PC-3 (cell line): ENCODE measurements around the gene PLCB4. TPM values are rescaled to one million over a fixed set of nuclear protein-coding genes. Genes with fewer than 3 reads are reported as not detected.

Experiments
- ATAC-seq: fragments of 200-7000 bp; cut with Tn5 transposase; 2 replicates; pipeline ENCODE4 v1.9.1; 2020; ENCODE audit warnings: mild to moderate bottlenecking, moderate library complexity
- BruUV-seq: library from RNA; stranded (reverse); fragments of 400-500 nt; replicated peaks from 2 replicates; lab custom pipeline; 2021; lab: Mats Ljungman, UMichigan
- CTCF ChIA-PET: fragments of 300-600 bp; sonication (Branson Sonifier 250); formaldehyde crosslinking; loops from one replicate; lab custom pipeline; 2022; ENCODE audit warnings: antibody characterized with exemption; lab: Charles Lee
- POLR2A ChIA-PET: fragments of 300-600 bp; sonication (Branson Sonifier 250); formaldehyde crosslinking; loops from one replicate; lab custom pipeline; 2022; ENCODE audit warnings: antibody characterized with exemption; ENCODE audit not compliant: unreplicated experiment; lab: Charles Lee
- DNase-seq: peaks from one replicate; pipeline ENCODE4 v3.0.0-alpha.2; 2015
- H2AFZ ChIP-seq: fragments of 300-600 bp; sonication (generic); 2 replicates; pipeline ENCODE4 v1.6.0; 2016; ENCODE audit warnings: antibody characterized with exemption, low read length
- H3F3A ChIP-seq: fragments of 300-600 bp; sonication (generic); one replicate; pipeline ENCODE4 v1.6.0; 2017; ENCODE audit warnings: antibody characterized with exemption, low read length, control low read depth, mild to moderate bottlenecking; ENCODE audit not compliant: unreplicated experiment
- H3K27ac ChIP-seq: fragments of 300-600 bp; sonication (generic); 2 replicates; pipeline ENCODE4 v1.5.1; 2016; ENCODE audit warnings: mild to moderate bottlenecking, low read length
- H3K27me3 ChIP-seq: fragments of 300-600 bp; sonication (generic); 2 replicates; pipeline ENCODE4 v1.6.1; 2016; ENCODE audit warnings: low read length, mixed read lengths
- H3K36me3 ChIP-seq: fragments of 300-600 bp; sonication (generic); 2 replicates; pipeline ENCODE4 v1.6.1; 2016; ENCODE audit warnings: low read depth, mixed run types, low read length, mixed read lengths
- H3K4me1 ChIP-seq: fragments of 300-600 bp; sonication (generic); 2 replicates; pipeline ENCODE4 v1.5.1; 2016; ENCODE audit warnings: low read length; ENCODE audit not compliant: insufficient read depth
- H3K4me2 ChIP-seq: fragments of 300-600 bp; sonication (generic); 2 replicates; pipeline ENCODE4 v1.6.0; 2016; ENCODE audit warnings: low read length
- H3K4me3 ChIP-seq: fragments of 300-600 bp; sonication (generic); 2 replicates; pipeline ENCODE4 v1.5.1; 2016; ENCODE audit warnings: mild to moderate bottlenecking, low read length, mixed read lengths
- H3K79me2 ChIP-seq: fragments of 300-600 bp; sonication (generic); 2 replicates; pipeline ENCODE4 v1.6.1; 2017; ENCODE audit warnings: low read length, mixed read lengths
- H3K9ac ChIP-seq: fragments of 300-600 bp; sonication (generic); 2 replicates; pipeline ENCODE4 v1.6.0; 2016; ENCODE audit warnings: mild to moderate bottlenecking, low read length
- H3K9me2 ChIP-seq: fragments of 300-600 bp; sonication (generic); replicated peaks from 2 replicates; pipeline ENCODE4 v1.6.1; 2016; ENCODE audit warnings: mixed run types, low read length, mixed read lengths
- H3K9me3 ChIP-seq: fragments of 300-600 bp; sonication (generic); 2 replicates; pipeline ENCODE4 v1.6.1; 2016; ENCODE audit warnings: low read length, mixed read lengths
- H4K20me1 ChIP-seq: fragments of 300-600 bp; sonication (generic); 2 replicates; pipeline ENCODE4 v1.6.1; 2016; ENCODE audit warnings: low read length, mixed read lengths
- CTCF ChIP-seq: fragments of 300-600 bp; sonication (generic); conservative IDR thresholded peaks from 2 replicates; pipeline ENCODE4 v1.5.1; 2017; ENCODE audit warnings: antibody characterized with exemption, low read depth, mild to moderate bottlenecking, low read length
- EZH2 ChIP-seq: fragments of 300-600 bp; sonication (generic); IDR thresholded peaks from one replicate; pipeline ENCODE4 v1.6.1; 2017; ENCODE audit warnings: antibody characterized with exemption, mild to moderate bottlenecking, low read length; ENCODE audit not compliant: unreplicated experiment
- EZH2phosphoT487 ChIP-seq: fragments of 300-600 bp; sonication (generic); IDR thresholded peaks from 2 replicates; pipeline ENCODE4 v1.6.1; 2018; ENCODE audit warnings: mild to moderate bottlenecking, antibody characterized with exemption, low read length, borderline replicate concordance
- intact Hi-C: fragments of 100-400 bp; cut with micrococcal nuclease; formaldehyde crosslinking; loops from 2 replicates; pipeline ENCODE4 v1.9.0; 2023
- total RNA-seq: library from RNA; depleted of rRNA; stranded (reverse); fragments of >200 nt; gene quantifications from 2 replicates; pipeline ENCODE4 v1.2.3, GENCODE V29; 2014

Gene PLCB4
- total RNA-seq, 1 experiment from 2014 or later: 25.4 TPM

- Histone ChIP-seq H3F3A (no peaks in the 10 kb centered on the region), H3K4me2 (no peak overlapping the region), H3K27me3 (no peaks in the 10 kb centered on the region), H4K20me1 (no peaks in the 10 kb centered on the region), H3K9ac (no peak overlapping the region), H3K36me3 (no peaks in the 10 kb centered on the region), H3K4me1 (peaks cover 8% of the 10 kb centered on the region; the same call in 1 of the 2 replicates), H3K79me2 (no peaks in the 10 kb centered on the region), H3K27ac (no peak overlapping the region), H3K9me2 (no peaks in the 10 kb centered on the region), H3K9me3 (no peaks in the 10 kb centered on the region), H3K4me3 (no peak overlapping the region), H2AFZ (no peak overlapping the region)
- CTCF ChIA-PET: interaction anchor here (0.6 kb wide), 1 partner anchor 134 kb away, joined by 8 read pairs; no protein-coding TSS in a partner anchor
- ATAC-seq (no peak), DNase-seq (no peak)
- intact Hi-C loops: no loop called here
- BruUV-seq: no TSS peak
- POLR2A ChIA-PET: no interaction called here
- TF ChIP-seq EZH2 (no peak), EZH2phosphoT487 (no peak), CTCF (no peak)
Observed at GRCh38 chr20:9475456-9475855, 406.6 kb downstream of the PLCB4 start.

DNA sequence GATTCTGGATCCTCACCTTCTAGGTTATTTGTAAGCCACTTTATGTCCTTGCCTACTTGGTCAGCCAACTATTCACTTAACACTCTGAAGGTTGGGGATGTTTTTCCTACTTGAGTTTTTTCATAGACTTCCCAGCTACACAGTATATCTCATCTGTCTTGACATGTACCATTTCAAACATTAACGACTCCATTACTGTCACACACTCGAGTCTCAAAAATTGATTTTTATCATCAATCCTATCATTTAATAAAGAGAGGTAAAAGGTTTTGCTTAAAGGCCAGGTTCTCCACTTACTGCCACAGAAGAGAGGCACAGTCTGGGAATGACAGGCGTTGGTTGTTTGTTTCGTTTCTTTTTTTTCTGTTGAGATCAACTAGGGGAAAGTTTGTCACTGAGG, 407.3 kb downstream of the PLCB4 start:
- Histone ChIP-seq H3K27ac (no peak overlapping the region), H3F3A (no peaks in the 10 kb centered on the region), H3K4me2 (no peak overlapping the region), H3K4me1 (peaks cover 8% of the 10 kb centered on the region; the same call in 1 of the 2 replicates), H2AFZ (no peak overlapping the region), H3K9ac (no peak overlapping the region), H3K4me3 (no peak overlapping the region), H3K9me3 (no peaks in the 10 kb centered on the region), H3K79me2 (no peaks in the 10 kb centered on the region), H4K20me1 (no peaks in the 10 kb centered on the region), H3K36me3 (no peaks in the 10 kb centered on the region), H3K27me3 (no peaks in the 10 kb centered on the region), H3K9me2 (no peaks in the 10 kb centered on the region)
- DNase-seq: no peak
- BruUV-seq: no TSS peak
- intact Hi-C loops: no loop called here
- TF ChIP-seq CTCF (no peak), EZH2 (no peak), EZH2phosphoT487 (no peak)
- ChIA-PET CTCF (no interaction called here), POLR2A (no interaction called here)
- ATAC-seq: no peak

DNA sequence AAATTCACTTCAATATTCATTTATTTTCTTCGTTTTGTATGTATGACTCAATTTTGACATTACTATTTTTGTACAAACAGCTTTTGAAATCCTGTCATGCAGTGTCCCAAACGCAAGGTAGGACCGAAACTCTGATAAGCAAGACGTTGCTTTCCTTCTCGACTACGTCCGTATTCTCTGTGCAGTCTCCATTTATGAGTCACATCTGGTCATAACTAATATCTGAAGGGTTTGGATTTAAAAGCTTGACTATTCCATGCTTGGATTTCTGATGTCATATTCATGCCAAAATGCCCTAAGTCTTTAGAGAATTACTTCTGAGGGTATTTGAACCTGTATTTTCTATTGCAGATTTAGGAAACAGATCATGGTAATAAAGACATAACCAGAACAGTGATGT, 407.8 kb downstream of the PLCB4 start:
- no peaks in the 10 kb centered on the region for H3K36me3 ChIP-seq
- H3K9ac ChIP-seq: no peak overlapping the region
- no peak overlapping the region for H3K4me3 ChIP-seq
- H3F3A ChIP-seq: no peaks in the 10 kb centered on the region
- no peaks in the 10 kb centered on the region for H3K79me2 ChIP-seq
- POLR2A ChIA-PET: no interaction called here
- H3K4me2 ChIP-seq: no peak overlapping the region
- no peak overlapping the region for H3K27ac ChIP-seq
- no peaks in the 10 kb centered on the region for H3K27me3 ChIP-seq
- DNase-seq (no peak), ATAC-seq (no peak)
- intact Hi-C loops: no loop called here
- H4K20me1 ChIP-seq: no peaks in the 10 kb centered on the region
- BruUV-seq: no TSS peak
- H3K9me2 ChIP-seq: no peaks in the 10 kb centered on the region
- no peak for TF ChIP-seq EZH2
- no peak for TF ChIP-seq EZH2phosphoT487
- TF ChIP-seq CTCF: no peak
- CTCF ChIA-PET: no interaction called here
- H3K4me1 ChIP-seq: peaks cover 8% of the 10 kb centered on the region; the same call in 1 of the 2 replicates
- H3K9me3 ChIP-seq: no peaks in the 10 kb centered on the region
- H2AFZ ChIP-seq: no peak overlapping the region
